ENCODE results near the gene NFATC1.

- TF ChIP-seq POLR2A (IDR thresholded peaks at IDR 0.05) = no peak
- no peak for TF ChIP-seq CTCF (IDR thresholded peaks at IDR 0.05)
Measured at GRCh38 chr18:79406708-79407107, 11.0 kb downstream of the NFATC1 start.

Data from transverse colon (tissue), 3 donors.